HG03066 (cell line): ENCODE measurements around the gene RFPL2.

Experiments
- ATAC-seq: cut with Tn5 transposase; IDR thresholded peaks from one replicate; pipeline ENCODE4 v1.9.1; 2021; ENCODE audit warnings: low read depth; ENCODE audit not compliant: unreplicated experiment

Gene RFPL2

DNA sequence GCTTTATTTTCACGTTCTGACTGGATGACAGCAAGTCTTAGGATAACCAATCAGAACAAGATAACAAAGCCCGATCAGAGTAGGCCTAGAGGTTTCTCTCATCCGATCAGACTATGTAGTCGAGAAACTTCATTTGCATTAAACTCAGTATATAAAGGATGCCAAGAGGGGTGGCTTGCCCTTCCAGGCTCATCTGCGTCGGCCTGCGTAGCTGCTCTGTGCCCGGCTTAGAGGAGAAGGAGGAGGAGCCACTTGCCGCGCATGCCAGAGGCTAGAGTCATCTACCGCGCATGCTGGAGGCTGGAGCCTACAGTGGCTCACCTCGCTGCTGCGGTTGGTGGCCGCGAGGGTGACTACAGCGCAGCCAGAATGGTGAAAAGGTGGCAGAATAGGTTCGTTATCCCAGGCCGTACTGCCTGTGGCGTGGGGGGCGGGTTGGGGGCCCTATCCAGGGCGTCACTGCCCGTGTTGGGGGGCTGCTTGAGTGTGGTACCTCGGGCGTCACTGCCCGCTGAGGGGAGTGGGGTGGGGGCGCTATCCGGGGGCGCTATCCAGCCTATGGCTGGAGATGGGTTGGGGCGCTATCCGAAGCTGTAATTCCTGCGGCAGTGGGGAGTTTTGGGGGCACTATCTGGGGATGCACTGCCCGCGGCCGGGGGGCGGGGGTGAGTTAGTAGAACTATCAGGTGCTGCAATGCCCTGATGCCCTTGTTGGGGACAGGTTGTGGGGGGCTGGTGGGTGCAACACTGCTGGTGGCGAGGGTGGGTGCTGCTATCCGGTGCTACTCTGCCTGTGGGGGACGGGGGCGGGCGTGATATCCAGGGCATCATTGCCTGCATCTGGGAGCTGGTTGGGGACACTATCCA is at the start of gene RFPL2:
RFPL2 (minus strand) TSS at position 218 of the 867 bp plus-strand sequence. CDS start 2,622 bp downstream, outside the sequence.
- no peak for ATAC-seq

DNA sequence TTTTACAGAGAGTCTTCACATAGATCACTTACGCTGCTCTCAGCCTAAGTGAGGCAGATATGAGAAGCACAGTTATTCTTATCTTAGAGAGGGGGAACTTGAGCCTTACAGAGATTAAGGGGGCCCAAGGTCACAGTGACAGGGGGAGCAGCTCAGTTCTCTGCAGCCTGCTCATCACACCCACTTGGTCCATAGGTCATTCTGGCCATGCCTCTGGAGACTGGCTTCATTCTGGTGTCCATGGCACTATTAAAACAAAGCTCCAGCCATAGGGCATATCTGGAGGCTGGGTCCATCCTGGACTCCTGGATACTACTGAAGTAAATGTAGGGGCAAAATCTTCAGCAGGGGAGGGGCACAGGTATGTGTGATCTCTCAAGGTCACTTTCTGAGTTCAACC is 44.4 kb upstream of the RFPL2 start:
- no peak for ATAC-seq

DNA sequence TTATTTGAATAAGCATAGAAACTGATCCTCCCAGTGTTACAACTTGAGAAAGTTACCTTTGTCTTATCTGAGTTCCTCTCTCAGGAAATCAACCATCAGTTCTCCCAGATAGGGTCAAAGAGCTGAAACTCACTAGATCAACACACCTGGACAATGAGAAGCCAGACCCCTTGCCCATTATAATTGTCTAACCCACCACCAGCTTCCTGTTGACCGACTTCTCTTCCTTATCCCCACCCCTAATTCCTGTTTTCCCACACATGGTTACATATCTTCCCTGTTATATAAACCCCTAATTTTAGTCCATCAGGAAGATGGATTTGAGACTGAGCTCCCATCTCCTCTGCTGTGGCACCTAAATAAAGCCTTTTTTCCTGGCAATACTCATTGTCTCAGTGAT is 43.4 kb upstream of the RFPL2 start:
- ATAC-seq: no peak

DNA sequence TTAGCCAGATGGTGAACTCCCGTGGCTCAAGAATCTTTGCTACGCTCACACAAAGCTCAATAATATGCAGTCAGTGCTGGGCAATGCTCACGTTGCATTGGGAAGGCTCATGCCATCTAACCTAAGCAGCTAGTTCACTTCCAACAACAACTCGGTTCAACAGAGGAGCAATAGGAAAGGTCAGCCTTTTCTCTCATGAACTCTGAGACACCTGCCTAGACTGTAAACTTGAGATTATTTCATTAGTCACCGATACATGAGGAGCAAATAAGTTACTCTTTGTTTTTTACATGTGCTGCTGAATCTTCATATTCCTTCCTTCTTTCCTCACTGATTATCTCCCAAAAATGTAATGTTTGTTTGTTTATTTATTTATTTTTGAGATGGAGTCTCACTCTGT is 41.3 kb upstream of the RFPL2 start:
- ATAC-seq: no peak

DNA sequence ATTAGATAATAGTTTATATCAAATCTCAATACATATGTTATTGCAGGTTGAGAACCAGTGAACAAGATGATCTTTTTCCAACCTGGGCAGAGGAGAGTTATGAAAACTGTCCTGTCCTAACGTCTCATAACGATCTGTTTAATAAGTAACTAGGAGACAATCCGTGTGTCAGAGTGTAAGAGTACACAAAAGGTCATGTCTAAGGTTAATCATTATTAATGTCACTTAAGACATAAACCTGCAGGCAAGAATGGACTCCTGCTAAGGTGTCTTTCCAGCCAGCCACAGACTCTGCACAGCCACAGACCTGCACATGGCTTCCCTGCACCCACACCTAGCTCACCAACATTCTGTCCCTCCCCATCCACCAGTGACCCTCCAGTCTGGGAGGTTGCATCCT is 40.2 kb upstream of the RFPL2 start:
- no peak for ATAC-seq

DNA sequence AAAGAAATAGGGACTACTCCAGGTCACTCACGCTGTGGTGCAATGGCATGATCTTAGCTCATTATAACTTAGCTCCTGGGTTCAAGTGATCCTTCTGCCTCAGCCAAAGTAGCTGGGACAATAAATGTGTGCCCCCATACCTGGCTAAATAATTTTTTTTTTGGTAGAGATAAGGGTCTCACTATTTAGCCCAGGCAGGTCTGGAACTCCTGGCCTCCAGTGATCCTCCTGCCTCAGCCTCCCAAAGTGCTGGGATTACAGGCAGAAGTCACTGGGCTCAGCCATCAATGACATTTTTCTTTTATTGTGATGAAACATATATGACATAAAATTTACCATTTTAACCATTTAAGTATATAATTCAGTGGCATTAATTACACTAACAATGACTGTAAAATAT is 39.7 kb upstream of the RFPL2 start:
- no peak for ATAC-seq

DNA sequence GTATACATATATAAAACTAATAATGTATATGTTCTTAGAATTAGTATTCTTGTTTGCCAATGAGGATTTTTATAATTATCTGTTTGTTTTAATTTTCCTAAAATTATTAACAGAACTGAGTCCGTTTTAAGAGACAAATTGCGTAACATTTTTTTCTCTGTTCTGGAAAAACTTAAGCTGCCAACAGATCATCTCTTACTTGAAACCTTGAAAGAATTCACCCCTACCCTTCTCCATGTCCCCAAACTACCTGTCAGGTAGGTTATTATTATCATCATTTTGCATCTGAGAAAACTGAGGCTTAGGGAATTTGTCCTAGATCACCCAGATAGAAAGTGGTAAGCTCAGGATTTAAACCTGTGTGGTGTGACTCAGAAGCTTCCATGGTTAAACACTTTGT is 35.6 kb upstream of the RFPL2 start:
- ATAC-seq: no peak

DNA sequence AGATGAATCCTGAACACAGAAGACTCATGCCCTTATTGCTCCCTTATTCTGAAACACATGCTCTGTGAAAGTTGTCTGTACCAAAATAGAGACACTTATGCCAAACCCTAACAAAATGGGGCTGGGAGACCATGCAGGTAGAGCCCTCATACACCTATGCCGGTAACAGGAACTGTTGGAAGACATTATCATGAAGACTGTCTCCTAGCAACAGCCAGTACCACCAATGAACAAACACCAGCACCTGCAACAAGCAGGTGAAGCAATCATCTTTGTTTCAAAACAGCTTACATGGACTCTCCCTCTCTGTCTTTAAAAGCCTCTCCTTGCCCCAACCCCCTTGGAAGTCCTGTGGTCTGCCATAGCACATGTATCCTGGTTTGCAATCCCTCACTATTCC is 33.0 kb upstream of the RFPL2 start:
- ATAC-seq: no peak

DNA sequence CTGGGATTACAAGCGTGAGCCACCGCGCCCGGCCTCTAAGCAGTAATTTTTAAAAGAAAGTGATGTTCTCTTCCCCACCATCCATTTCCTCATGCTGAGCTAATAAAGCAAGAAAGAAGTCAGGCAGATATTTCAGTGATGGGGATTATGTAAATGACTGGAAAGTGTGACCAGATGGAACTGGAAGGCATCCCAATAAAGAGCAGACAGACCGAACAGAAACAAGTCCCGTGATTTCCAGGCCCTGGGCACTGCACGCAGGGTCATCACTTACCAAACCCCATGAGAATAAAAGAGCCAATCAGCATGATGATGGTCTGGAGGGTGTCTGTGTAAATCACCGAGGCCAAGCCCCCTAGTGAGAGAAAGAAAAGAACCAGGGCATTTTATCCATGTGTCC is 32.1 kb upstream of the RFPL2 start:
- no peak for ATAC-seq

DNA sequence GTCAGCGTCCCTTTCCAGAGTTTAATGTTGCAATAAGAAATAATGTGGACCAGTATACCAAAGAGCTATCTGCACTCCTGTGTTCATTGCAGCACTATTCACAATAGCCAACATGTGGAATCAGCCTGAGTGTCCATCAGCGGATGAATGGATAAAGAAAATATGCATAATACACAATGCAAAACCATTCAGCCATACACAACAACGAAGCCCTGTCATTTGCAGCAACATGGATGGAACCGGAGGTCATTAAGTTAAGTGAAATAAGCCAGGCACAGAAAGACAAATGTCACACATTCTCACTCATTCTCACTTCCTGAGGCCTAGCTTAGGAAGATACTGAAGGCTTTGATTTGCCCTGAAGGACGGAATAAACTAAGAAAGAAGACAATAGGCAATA is 28.2 kb upstream of the RFPL2 start:
- no peak for ATAC-seq

DNA sequence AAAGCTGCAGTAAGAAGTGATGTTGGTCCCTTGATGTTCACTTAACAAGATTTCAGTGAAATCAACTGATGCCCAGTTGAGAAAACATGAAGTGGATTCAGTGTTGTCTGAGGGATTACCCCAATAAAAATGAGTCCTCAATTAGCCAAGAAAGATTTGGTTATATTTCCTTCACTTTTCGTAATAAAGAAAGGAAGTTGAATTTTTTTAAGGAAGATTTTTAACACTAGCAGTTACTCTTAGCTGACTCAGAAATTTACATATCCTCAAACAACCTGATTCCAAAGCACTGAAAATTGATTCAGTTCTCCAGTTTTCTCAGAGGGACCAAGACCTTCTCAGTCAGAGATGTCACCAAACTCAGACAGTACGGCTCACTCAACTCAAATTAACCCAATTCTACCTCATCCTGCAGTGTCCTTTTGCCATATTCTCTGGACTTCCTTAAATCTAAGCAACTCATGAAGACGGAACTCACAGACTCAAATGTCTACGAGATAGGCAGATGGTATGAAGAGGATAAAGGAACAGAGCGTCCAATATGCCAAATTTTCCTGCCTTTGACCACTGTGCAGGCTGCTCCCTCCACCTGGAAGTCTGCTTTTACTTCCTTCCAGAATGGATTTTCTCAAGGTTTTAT is 27.4 kb upstream of the RFPL2 start:
- ATAC-seq: no peak

DNA sequence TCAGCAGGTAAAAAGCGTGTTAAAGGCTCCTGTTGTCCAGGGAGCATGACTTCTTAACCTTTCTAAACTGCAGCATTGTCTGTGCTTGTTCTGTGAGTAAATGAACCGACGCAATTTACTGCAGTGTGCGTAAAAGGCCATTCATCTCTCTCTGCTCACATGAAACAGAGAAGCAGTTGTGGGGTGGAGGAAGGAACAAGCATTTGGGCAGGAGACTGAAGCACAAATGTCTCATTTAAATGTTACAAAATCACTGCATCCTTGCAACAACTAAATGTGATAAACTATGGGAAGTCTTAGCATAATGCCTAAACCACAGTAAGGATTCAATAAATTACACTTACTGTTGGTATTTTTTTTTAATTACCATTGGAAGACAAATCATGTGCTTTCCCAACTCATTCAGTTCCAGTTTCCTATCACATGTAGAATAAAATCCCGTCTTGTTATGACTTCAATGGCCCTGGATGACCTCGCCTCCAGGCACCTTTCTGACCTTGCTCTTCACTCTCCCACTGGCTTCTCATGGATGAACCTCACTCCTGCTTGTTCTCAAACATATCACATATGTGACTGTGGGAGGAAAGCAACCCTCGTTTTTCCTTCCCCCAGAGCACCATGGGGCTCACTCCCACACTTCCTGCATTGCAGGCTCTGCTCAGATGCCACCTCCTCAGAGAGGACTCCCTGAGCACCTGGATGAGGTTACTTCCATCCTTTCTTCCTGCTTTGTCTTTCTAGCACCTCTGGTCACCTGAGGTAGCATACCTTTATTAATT is 21.6 kb upstream of the RFPL2 start:
- ATAC-seq: no peak

DNA sequence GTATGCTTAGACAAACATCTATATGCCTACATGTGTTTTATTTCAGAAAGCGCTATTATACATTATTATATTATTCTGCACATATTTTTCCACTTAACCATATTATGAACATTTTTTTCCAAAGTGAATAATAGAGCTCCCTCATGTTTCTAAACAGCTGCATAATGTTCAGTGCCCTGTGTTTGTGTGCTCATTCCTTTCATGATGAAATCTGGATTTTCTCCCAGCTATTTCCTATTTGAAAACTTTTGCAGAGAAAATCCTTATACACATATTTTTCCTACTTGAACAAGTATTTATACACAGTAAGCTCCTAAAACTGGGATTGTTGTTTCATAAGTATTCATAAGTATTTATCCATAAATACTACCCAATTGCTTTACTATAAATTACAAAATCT is 18.1 kb upstream of the RFPL2 start:
- no peak for ATAC-seq

DNA sequence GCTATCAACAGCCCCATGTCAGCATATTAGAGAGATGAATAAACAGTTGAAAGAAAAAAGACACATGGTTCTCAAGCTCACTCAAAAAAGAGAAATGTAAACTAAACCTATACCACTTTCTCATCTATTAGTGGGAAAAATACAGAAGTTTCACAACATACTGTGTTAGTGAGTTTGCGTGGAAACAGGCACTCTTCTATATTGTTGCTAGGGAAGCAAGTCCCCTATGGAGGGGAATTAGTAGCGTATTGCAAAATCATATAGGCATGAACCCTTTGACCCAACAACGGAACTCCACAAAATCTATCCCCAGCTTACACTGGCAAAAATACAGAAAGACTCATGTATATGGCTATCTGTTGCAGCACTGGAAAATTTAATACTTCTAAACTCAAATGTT is 14.2 kb upstream of the RFPL2 start:
- no peak for ATAC-seq

DNA sequence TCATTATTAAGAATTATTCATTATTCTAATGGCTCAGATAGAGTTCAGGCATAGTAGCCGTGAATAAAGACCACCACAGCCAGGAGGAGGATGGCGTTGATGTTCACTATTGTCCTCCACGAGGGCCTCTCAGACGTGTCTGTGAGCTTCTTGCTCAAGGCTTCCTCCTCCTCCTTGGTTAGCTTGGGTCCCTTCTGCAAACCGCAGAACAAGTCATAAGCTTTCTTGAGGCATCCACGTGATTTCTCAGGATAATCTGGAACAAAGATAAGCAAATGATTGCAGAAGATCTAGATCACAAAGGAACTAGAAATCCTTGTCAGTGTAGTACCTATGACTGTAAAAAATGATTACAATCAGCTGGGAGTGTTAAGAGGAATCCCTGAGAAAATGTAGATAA is 13.6 kb upstream of the RFPL2 start:
- ATAC-seq: no peak

DNA sequence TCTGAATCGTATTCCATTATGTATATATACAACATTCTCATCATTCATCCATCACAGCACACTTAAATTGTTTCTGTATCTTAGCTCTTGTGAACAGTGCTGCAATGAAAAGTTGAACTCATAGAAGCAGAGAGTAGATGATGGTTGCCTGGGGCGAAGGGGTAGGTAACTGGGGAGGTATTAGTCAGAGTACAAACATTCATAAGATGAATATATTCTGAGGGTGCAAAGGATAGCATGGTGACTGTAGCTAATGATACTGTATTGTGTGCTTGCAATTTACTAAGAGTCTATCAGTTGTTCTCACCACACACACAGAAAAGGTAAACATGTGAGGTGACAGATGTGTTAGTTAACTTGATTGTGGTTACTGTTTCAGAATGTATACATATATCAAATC is 12.6 kb upstream of the RFPL2 start:
- no peak for ATAC-seq

DNA sequence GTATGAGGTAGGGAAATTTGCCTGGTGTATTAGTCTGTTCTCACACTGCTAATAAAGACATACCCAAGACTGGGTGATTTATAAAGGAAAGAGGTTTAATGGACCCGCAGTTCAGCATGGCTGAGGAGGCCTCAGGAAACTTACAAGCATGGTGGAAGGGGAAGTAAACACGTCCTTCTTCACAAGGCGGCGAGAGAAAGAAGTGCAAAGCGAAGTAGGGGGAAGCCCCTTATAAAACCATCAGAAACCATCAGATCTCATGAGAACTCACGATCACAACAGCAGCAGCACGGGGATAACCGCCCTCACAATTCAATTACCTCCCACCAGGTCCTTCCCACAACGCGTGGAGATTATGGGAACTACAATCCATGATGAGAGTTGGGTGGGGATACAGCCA is 12.0 kb upstream of the RFPL2 start:
- ATAC-seq: no peak

DNA sequence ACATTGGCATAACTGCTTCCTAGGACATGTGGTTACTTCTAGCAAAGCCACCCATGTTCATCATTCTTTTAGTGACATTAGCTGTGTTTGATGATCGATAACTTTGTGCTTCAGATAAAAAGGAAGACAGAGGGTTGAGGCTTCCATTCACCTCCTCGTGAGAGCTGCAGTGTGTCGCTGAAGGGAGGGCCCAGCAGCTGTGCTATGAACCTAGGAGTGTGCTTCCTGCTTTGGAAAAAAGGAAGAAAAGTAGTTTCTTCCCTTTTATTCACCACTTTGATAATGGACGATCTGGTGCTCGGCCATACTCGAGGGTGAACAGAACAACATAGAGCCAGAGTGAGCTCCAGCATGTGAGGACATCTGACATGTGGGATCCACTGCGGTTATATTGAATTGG is 6.1 kb upstream of the RFPL2 start:
- no peak for ATAC-seq

DNA sequence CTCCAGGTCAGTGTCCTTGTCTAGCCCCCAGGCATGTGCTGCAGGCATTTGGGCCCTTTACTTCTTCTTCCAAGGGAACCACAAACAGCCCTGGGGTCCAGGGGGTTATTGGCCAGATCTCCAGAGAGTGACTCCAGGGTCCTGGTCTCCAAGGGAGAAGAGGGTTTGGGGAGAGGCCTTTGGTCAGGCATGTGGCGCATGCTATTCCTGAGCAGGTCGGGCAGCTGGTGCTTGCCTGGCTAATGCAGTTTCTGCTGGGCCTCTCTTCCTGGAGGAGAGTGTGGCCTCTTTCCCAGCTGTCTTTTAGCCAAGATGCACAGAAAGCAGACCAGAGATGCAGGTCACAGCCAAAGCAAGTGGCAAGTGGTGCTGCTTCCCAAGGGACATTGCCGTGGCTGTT is 3.8 kb upstream of the RFPL2 start:
- no peak for ATAC-seq

DNA sequence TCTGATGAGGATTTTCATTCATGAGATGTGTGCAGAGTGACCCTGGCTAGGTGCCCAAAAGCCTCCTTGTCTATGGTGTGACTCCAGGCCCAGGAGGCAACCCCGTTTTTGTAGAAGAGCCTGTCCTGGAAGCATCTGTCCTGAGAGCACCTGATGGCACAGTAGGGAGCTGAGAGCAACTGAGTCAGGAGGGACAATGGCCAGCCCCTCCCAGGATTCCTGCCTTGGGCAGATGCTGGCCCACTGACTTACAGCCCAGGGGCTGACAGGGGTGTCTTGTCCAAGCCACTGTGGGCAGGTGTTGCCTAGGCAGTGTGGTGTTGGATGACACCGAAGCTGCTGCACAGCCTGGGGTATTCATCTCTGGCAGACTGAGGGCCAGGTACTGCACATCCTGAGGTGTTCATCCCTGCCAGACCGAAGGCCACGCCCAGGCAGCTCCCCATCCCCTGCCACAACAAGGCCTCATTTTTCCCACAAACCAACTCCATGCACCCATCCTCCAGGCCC is 3.2 kb upstream of the RFPL2 start:
- no peak for ATAC-seq
